Measurements from ENCODE around the gene GRIK4.

DNA sequence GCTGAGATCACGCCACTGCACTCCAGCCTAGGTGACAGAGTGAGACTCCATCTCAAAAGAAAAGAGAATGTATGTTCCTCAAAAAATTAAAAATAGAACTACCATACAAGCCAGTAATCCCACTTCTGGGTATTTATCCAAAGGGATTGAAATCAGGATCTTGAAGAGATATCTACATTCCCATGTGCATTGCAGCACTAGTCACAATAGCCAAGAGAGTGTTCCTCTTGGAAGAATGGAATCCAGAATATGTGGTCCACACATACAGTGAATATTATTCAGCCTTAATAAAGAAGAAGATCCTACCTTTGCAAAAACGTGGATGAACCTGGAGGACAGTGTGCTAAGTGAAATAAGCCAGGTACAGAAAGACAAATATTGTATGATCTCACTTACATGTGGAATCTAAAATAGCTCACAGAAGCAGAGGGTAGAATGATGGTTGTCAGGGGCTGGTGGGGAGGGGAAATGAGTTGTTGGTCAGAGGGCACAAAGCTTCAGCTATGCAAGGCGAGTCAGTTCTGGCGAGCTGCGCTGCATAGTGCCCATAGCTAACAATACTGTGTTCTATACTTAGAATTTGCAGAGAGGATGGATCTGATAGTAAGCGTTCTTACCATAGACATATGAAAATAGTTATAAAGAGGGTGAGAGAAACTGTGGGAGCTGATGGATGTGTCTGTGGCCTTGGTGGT is 32.1 kb downstream of the GRIK4 start:
- TF ChIP-seq, protein P1, sequence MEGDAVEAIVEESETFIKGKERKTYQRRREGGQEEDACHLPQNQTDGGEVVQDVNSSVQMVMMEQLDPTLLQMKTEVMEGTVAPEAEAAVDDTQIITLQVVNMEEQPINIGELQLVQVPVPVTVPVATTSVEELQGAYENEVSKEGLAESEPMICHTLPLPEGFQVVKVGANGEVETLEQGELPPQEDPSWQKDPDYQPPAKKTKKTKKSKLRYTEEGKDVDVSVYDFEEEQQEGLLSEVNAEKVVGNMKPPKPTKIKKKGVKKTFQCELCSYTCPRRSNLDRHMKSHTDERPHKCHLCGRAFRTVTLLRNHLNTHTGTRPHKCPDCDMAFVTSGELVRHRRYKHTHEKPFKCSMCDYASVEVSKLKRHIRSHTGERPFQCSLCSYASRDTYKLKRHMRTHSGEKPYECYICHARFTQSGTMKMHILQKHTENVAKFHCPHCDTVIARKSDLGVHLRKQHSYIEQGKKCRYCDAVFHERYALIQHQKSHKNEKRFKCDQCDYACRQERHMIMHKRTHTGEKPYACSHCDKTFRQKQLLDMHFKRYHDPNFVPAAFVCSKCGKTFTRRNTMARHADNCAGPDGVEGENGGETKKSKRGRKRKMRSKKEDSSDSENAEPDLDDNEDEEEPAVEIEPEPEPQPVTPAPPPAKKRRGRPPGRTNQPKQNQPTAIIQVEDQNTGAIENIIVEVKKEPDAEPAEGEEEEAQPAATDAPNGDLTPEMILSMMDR (IDR thresholded peaks at IDR 0.05; ENCODE audit: low read length): no peak
- no peak for TF ChIP-seq EZH2 (IDR thresholded peaks at IDR 0.05; ENCODE audit: borderline replicate concordance, low read length)

Data from OCI-LY1 (cell line).